ENCODE measurements around the gene SPATA12. TPM values are rescaled to one million over a fixed set of nuclear protein-coding genes. Genes with fewer than 3 reads are reported as not detected.
A peak's percentile ranks its signal among the peaks of the same experiment; 100 is the strongest.

The SPATA12 gene
- 0.12 TPM in 1 of 2 replicates, not detected in the other for total RNA-seq (2014; rRNA removed; shearing (Covaris generic))
- not detected in 2 replicates for polyA plus RNA-seq (2014; cell fraction: nucleus; rRNA removed)

DNA sequence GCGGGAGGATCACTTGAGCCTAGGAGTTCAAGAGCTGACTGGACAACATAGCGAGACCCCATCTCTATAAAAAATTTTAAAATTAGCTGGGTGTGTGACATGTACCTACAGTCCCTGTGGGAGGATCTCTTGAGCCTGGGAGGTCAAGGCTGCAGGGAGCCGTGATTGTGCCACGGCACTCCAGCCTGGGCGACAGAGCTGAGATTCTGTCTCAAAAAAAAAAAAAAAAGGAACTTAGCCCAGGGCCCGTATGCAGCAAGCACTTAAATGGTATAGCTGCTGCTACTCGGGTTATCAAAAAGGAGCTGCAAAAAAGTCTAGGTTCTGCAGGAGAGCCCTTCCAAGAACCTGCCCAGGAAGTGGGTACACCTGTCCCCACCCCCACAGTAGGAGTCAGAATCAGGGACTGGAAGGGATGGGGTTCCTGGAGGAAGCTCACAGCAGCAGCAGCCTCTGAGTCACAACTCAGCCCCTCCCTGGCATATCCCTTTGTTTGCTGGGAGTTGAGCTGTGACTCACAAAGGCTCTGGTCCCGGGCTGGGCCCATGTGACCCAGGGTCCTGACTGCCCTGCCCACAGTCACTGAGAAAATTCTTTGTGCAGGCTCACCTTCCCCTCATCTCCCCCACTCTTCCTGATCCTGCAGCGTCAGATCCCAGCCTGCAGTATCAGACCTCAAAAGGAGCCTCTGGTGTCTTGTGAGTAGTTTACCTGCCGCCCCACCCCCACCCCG is at the start of gene SPATA12:
Gene SPATA12 (plus strand): TSS at position 576 of the 733 bp plus-strand sequence. CDS start 13,031 bp downstream, outside the sequence.
- peak; percentile 51 for DNase-seq (ENCODE audit: extremely low read depth, low read depth)

GRCh38 chr3:57011022-57011421 is 49.4 kb upstream of the SPATA12 start:
- no peak for DNase-seq (ENCODE audit: extremely low read depth, low read depth)

- no peak for DNase-seq (ENCODE audit: extremely low read depth, low read depth)
These were observed 47.6 kb upstream of the SPATA12 start for GRCh38 chr3:57012847-57013246.

GRCh38 chr3:57015350-57015729 is 45.1 kb upstream of the SPATA12 start:
- no peak for DNase-seq (ENCODE audit: extremely low read depth, low read depth)

- no peak for DNase-seq (ENCODE audit: extremely low read depth, low read depth)
These were observed 44.6 kb upstream of the SPATA12 start for GRCh38 chr3:57015912-57016311.

DNA sequence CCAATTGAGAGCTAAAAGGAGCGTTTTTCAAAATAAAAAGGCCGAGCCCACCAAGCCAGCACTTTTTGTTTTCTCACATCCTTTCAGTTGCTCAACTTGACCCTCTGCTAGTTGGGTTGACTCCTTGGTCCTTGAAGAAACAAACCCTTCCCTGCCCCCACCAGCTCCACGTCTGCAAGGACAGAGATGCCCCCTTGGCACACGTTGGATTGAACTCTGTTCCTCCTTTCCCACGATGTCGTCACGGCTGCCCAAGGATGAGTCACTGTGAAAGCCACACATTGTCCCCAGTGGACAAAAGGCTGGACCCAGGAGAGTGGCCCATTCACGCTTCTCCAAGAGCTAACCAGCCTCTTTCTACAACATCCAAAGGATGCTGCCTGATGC is 43.0 kb upstream of the SPATA12 start:
- peak; percentile 24 for DNase-seq (ENCODE audit: extremely low read depth, low read depth)

- DNase-seq (ENCODE audit: extremely low read depth, low read depth), result no peak
These were observed 42.2 kb upstream of the SPATA12 start for GRCh38 chr3:57018246-57018645.

DNA sequence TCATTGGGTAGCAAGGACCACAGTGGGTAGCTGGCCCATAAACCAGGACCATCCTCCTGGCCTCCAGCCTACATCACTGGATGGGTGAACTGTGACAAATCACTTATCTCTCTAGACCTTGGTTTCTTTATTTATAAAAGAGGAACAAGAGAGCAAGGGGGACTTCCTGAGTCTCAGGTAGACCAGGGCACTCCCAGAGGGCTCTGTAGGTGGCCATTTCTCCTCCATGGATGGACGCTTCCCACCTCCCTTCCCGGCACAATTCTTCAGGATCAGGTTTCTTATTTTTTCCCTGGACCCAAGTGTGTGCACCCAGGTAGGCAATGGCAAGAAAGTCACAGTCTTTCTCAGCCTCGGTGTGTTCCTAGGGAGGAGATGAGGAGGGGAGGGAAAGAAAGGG is 41.4 kb upstream of the SPATA12 start:
- no peak for DNase-seq (ENCODE audit: extremely low read depth, low read depth)

- no peak for DNase-seq (ENCODE audit: extremely low read depth, low read depth)
These were observed 35.2 kb upstream of the SPATA12 start for GRCh38 chr3:57025237-57025636.

DNA sequence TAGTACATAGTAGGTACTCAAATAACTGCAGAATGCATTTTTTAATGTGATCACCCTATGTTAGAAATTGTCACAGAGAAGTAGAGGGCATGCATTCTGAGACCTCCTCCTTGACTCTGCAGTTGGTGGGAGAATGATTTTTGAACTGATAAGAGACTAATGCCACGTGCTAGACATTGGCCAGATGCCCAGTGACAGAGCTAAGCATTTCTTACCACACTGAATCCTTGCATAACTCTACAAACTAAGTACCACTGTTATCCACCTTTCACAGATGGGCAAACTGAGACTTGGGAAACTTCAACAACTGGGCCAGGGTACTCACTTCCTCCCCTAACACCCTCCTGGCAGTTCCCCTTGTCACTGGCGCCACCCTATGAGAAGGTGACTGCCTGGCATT is 33.5 kb upstream of the SPATA12 start:
- DNase-seq (ENCODE audit: extremely low read depth, low read depth), result no peak

DNA sequence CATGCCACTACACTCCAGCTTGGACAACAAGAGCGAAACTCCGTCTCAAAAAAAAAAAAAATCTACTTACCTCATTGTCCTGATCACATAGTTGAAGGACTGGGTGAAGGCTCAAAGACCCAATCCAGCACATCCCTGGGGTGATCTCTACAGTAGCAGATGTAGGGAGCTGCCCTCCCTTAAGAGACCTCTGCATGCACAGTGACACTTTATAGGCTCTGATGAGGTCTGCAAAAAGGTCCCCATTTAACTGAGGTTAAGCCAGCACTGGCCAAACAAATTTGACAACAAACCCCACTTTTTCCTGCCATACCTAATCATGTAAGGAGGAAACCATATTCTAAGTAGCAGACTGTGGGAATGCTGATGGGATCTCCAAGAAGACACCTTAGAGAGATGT is 31.1 kb upstream of the SPATA12 start:
- no peak for DNase-seq (ENCODE audit: extremely low read depth, low read depth)

- no peak for DNase-seq (ENCODE audit: extremely low read depth, low read depth)
These were observed 30.5 kb upstream of the SPATA12 start for GRCh38 chr3:57029924-57030323.

- DNase-seq (ENCODE audit: extremely low read depth, low read depth), result no peak
These were observed 29.7 kb upstream of the SPATA12 start for GRCh38 chr3:57030721-57031120.

DNA sequence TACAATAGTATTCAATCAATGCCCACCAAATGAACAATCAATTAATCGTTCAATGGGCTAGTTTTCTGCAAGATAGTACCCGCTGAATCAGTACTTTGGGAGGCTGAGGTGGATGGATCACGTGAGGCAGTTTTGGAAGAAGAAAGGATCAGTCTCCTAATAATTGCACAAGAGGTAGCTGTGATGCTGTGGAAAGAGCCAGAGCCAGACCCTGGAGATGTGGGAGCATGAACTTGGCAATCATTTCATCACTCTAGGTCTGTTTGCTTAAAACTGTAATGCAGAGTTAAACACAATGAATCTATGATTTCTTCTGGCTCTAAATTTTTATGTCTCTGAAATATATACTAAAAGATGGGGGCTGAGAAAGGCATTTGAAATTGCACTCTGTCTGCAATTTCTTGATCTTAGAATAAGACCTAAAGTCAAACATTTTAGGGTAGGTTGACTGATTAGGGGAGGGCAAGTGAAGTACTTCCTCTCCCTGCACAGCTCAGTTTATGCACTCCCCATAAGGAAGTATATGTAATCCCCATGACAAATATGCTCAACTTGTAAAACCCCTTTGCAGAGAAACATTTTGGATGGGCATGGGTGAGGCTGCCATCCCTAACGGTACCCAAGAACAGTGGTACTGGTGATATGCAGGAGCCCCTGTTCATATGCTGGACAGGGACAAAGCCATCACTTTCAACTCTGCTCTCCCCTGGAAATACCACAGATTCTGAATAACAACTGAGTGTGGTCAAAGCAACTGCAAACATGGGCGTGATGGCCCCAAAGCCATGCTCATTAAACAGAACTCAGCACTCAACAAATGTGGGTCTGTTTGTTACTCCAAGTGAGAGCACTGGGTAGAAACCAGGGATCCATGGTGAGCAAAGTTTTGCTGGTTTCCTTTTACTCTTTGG is 28.6 kb upstream of the SPATA12 start:
- DNase-seq (ENCODE audit: extremely low read depth, low read depth), result no peak

DNA sequence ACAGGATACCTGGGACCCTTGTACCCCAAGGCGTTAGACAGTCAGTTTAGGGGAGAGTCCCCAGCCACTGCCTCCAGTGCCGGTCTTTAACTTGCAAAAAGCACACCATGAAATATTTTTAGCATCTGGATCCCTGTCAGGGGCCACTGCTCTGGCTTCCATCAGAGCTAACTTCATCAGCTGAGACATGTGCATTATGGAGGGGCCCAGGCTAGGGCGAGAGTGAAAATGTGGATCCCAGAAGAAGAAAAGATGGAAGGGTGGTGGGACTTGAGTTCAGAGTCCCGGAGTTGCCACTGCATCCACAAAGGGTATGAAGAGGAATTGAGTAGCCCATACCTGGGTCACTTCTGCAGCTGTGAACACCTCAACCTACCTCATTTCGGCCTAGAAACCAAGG is 23.5 kb upstream of the SPATA12 start:
- DNase-seq (ENCODE audit: extremely low read depth, low read depth), result no peak

DNA sequence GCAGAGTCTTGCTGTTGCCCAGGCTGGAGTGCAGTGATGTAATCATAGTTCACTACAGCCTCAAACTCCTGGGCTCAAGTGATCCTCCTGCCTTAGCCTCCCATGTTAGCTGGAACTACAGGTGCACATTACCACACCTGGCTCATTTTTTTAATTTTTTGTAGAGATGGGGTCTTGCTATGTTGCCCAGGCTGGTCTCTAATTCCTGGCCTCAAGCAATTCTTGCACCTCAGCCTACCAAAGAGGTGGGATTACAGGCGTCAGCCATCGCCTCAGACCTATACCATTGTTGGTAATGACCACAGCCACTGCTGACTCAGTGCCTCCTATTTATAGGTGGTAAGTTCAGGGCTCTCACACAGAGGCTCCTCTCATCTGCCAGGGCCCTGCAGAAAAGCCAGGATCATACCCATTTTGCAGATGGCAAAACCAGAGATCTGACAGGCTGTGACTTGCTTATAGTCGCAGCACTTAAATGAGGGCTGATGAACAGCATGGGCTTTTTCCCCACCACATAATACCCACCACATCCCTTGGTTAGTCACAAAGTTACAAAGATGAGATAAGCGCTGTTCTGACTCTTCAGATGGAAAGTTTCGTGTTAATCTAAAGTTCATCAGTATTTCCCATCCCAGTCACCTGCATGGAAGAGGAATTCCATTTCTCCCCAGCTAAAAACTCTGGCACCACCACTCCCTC is 21.8 kb upstream of the SPATA12 start:
- no peak for DNase-seq (ENCODE audit: extremely low read depth, low read depth)

GRCh38 chr3:57041674-57042073 is 18.8 kb upstream of the SPATA12 start:
- DNase-seq (ENCODE audit: extremely low read depth, low read depth), result no peak

GRCh38 chr3:57043518-57043917 is 16.9 kb upstream of the SPATA12 start:
- DNase-seq (ENCODE audit: extremely low read depth, low read depth), result no peak

- no peak for DNase-seq (ENCODE audit: extremely low read depth, low read depth)
These were observed 14.2 kb upstream of the SPATA12 start for GRCh38 chr3:57046101-57046765.

- no peak for DNase-seq (ENCODE audit: extremely low read depth, low read depth)
These were observed 12.3 kb upstream of the SPATA12 start for GRCh38 chr3:57048052-57048671.
